ENCODE results near the gene UTF1. TPM values are rescaled to one million over a fixed set of nuclear protein-coding genes. Genes with fewer than 3 reads are reported as not detected.

UTF1 gene
- polyA plus RNA-seq, 6 donors from 2014 or later = 0.23 to 0.61 (median 0.27) TPM; not detected in 1

- DNase-seq (no peak), ATAC-seq (ENCODE audit: low read depth in 2 of 2) (no peak)
- Mint-ChIP-seq H3K4me1 (peaks cover 0 to 2% (median 0%) of the 10 kb centered on the region in 3 donors), H3K36me3 (no peaks in the 10 kb centered on the region), H3K27ac (no peak overlapping the region), H3K9me3 (peaks cover 0 to 10% (median 4%) of the 10 kb centered on the region in 7 donors), H3K27me3 (peaks cover 0 to 5% (median 4%) of the 10 kb centered on the region in 3 donors), H3K4me3 (no peak overlapping the region)
These were observed 41.9 kb upstream of the UTF1 start for GRCh38 chr10:133187906-133188681.

GRCh38 chr10:133189256-133189655, 40.8 kb upstream of the UTF1 start:
- no peaks in the 10 kb centered on the region for H3K36me3 Mint-ChIP-seq
- no peak overlapping the region for H3K27ac Mint-ChIP-seq

GRCh38 chr10:133189726-133190125, 40.3 kb upstream of the UTF1 start:
- Mint-ChIP-seq H3K4me1 (no peaks in the 10 kb centered on the region), H3K4me3 (no peak overlapping the region), H3K36me3 (peaks cover 0 to 4% of the 10 kb centered on the region in 2 donors), H3K9me3 (peaks cover 5 to 25% (median 10%) of the 10 kb centered on the region in 7 donors), H3K27me3 (peaks cover 0 to 9% (median 6%) of the 10 kb centered on the region in 3 donors), H3K27ac (no peak overlapping the region)
- no peak for DNase-seq
- no peak for ATAC-seq (ENCODE audit: low read depth in 2 of 2)

More at GRCh38 chr10:133189256-133189655, 40.8 kb upstream of the UTF1 start:
- H3K9me3 Mint-ChIP-seq = peaks cover 5 to 20% (median 11%) of the 10 kb centered on the region in 7 donors
- no peak for ATAC-seq (ENCODE audit: low read depth in 2 of 2)
- H3K4me1 Mint-ChIP-seq = peaks cover 0 to 2% (median 0%) of the 10 kb centered on the region in 3 donors
- DNase-seq = no peak
- H3K4me3 Mint-ChIP-seq = no peak overlapping the region
- H3K27me3 Mint-ChIP-seq = peaks cover 0 to 6% (median 5%) of the 10 kb centered on the region in 3 donors

- H3K36me3 Mint-ChIP-seq = peaks cover 0 to 5% of the 10 kb centered on the region in 2 donors
These were observed 39.8 kb upstream of the UTF1 start for GRCh38 chr10:133190225-133190624.

GRCh38 chr10:133191651-133192050, 38.4 kb upstream of the UTF1 start:
- H3K27me3 Mint-ChIP-seq = peaks cover 0 to 19% (median 6%) of the 10 kb centered on the region in 3 donors
- peaks cover 0 to 4% (median 0%) of the 10 kb centered on the region in 3 donors for H3K4me1 Mint-ChIP-seq
- ATAC-seq (ENCODE audit: low read depth in 2 of 2) = no peak
- peaks cover 5 to 27% (median 10%) of the 10 kb centered on the region in 7 donors for H3K9me3 Mint-ChIP-seq
- no peak for DNase-seq
- H3K4me3 Mint-ChIP-seq = no peak overlapping the region
- no peak overlapping the region for H3K27ac Mint-ChIP-seq
- peaks cover 0 to 5% of the 10 kb centered on the region in 2 donors for H3K36me3 Mint-ChIP-seq

More at GRCh38 chr10:133190225-133190624, 39.8 kb upstream of the UTF1 start:
- no peak for DNase-seq
- Mint-ChIP-seq H3K4me1 (no peaks in the 10 kb centered on the region), H3K9me3 (peaks cover 5 to 27% (median 10%) of the 10 kb centered on the region in 7 donors), H3K4me3 (no peak overlapping the region), H3K27ac (no peak overlapping the region), H3K27me3 (peaks cover 0 to 14% (median 6%) of the 10 kb centered on the region in 3 donors)
- no peak for ATAC-seq (ENCODE audit: low read depth in 2 of 2)

- DNase-seq (no peak), ATAC-seq (ENCODE audit: low read depth in 2 of 2) (no peak)
- Mint-ChIP-seq H3K4me1 (peaks cover 0 to 4% (median 0%) of the 10 kb centered on the region in 3 donors), H3K9me3 (peaks cover 5 to 27% (median 10%) of the 10 kb centered on the region in 7 donors), H3K27ac (no peak overlapping the region), H3K27me3 (peaks cover 0 to 19% (median 6%) of the 10 kb centered on the region in 3 donors), H3K4me3 (no peak overlapping the region), H3K36me3 (peaks cover 0 to 5% of the 10 kb centered on the region in 2 donors)
These were observed 35.9 kb upstream of the UTF1 start for GRCh38 chr10:133194151-133194550.

- no peak overlapping the region for H3K4me3 Mint-ChIP-seq
- DNase-seq = no peak
- ATAC-seq (ENCODE audit: low read depth in 2 of 2) = no peak
- H3K27ac Mint-ChIP-seq = peak overlapping the region in 1 of 6 donors; percentile 76
- peaks cover 5 to 27% (median 10%) of the 10 kb centered on the region in 7 donors for H3K9me3 Mint-ChIP-seq
- H3K4me1 Mint-ChIP-seq = peaks cover 0 to 4% (median 0%) of the 10 kb centered on the region in 3 donors
- H3K36me3 Mint-ChIP-seq = peaks cover 0 to 5% of the 10 kb centered on the region in 2 donors
- H3K27me3 Mint-ChIP-seq = peaks cover 0 to 19% (median 6%) of the 10 kb centered on the region in 3 donors
These were observed 34.9 kb upstream of the UTF1 start for GRCh38 chr10:133195096-133195495.

- H3K4me1 Mint-ChIP-seq = peaks cover 0 to 4% (median 0%) of the 10 kb centered on the region in 3 donors
- H3K27ac Mint-ChIP-seq = no peak overlapping the region
- DNase-seq (no peak), ATAC-seq (ENCODE audit: low read depth in 2 of 2) (no peak)
- H3K4me3 Mint-ChIP-seq = no peak overlapping the region
- peaks cover 0 to 15% (median 6%) of the 10 kb centered on the region in 3 donors for H3K27me3 Mint-ChIP-seq
- H3K9me3 Mint-ChIP-seq = peaks cover 5 to 27% (median 10%) of the 10 kb centered on the region in 7 donors
- H3K36me3 Mint-ChIP-seq = peaks cover 0 to 5% of the 10 kb centered on the region in 2 donors
These were observed 34.4 kb upstream of the UTF1 start for GRCh38 chr10:133195611-133196010.

GRCh38 chr10:133196221-133196915, 33.6 kb upstream of the UTF1 start:
- Mint-ChIP-seq H3K4me1 (peaks cover 0 to 4% (median 0%) of the 10 kb centered on the region in 3 donors), H3K9me3 (peaks cover 5 to 27% (median 10%) of the 10 kb centered on the region in 7 donors), H3K36me3 (peaks cover 0 to 5% of the 10 kb centered on the region in 2 donors), H3K27ac (no peak overlapping the region), H3K27me3 (peaks cover 0 to 14% (median 6%) of the 10 kb centered on the region in 3 donors), H3K4me3 (no peak overlapping the region)
- ATAC-seq (ENCODE audit: low read depth in 2 of 2) = no peak
- DNase-seq = no peak

GRCh38 chr10:133196936-133197758, 32.9 kb upstream of the UTF1 start:
- no peak overlapping the region for H3K4me3 Mint-ChIP-seq

GRCh38 chr10:133197786-133198185, 32.2 kb upstream of the UTF1 start:
- H3K4me1 Mint-ChIP-seq = peaks cover 0 to 4% (median 0%) of the 10 kb centered on the region in 3 donors
- H3K27me3 Mint-ChIP-seq = peaks cover 0 to 14% (median 6%) of the 10 kb centered on the region in 3 donors
- ATAC-seq (ENCODE audit: low read depth in 2 of 2) (no peak), DNase-seq (no peak)
- peaks cover 0 to 5% of the 10 kb centered on the region in 2 donors for H3K36me3 Mint-ChIP-seq
- no peak overlapping the region for H3K4me3 Mint-ChIP-seq
- H3K9me3 Mint-ChIP-seq = peaks cover 2 to 17% (median 6%) of the 10 kb centered on the region in 7 donors
- no peak overlapping the region for H3K27ac Mint-ChIP-seq

More at GRCh38 chr10:133196936-133197758, 32.9 kb upstream of the UTF1 start:
- no peak for ATAC-seq (ENCODE audit: low read depth in 2 of 2)
- Mint-ChIP-seq H3K27ac (no peak overlapping the region), H3K36me3 (peaks cover 0 to 5% of the 10 kb centered on the region in 2 donors), H3K4me1 (peaks cover 0 to 4% (median 0%) of the 10 kb centered on the region in 3 donors), H3K27me3 (peaks cover 0 to 14% (median 6%) of the 10 kb centered on the region in 3 donors), H3K9me3 (peaks cover 5 to 23% (median 9%) of the 10 kb centered on the region in 7 donors)
- no peak for DNase-seq

- Mint-ChIP-seq H3K9me3 (peaks cover 2 to 17% (median 6%) of the 10 kb centered on the region in 7 donors), H3K36me3 (peaks cover 0 to 5% of the 10 kb centered on the region in 2 donors), H3K4me3 (no peak overlapping the region), H3K4me1 (peaks cover 0 to 4% (median 0%) of the 10 kb centered on the region in 3 donors), H3K27ac (no peak overlapping the region), H3K27me3 (peaks cover 0 to 14% (median 6%) of the 10 kb centered on the region in 3 donors)
- no peak for DNase-seq
- ATAC-seq (ENCODE audit: low read depth in 2 of 2) = no peak
These were observed 31.8 kb upstream of the UTF1 start for GRCh38 chr10:133198206-133198605.

Data from naive B cell (primary cell).